GM12872 (cell line): ENCODE data around the gene ALG14.

Experiments
- TF ChIP-seq, protein P1 (sequence below): IDR thresholded peaks from 3 replicates; pipeline ENCODE4 v1.5.1; 2011; ENCODE audit warnings: low read depth, mild to moderate bottlenecking, low read length, moderate library complexity; ENCODE audit not compliant: insufficient read depth

The ALG14 gene

DNA sequence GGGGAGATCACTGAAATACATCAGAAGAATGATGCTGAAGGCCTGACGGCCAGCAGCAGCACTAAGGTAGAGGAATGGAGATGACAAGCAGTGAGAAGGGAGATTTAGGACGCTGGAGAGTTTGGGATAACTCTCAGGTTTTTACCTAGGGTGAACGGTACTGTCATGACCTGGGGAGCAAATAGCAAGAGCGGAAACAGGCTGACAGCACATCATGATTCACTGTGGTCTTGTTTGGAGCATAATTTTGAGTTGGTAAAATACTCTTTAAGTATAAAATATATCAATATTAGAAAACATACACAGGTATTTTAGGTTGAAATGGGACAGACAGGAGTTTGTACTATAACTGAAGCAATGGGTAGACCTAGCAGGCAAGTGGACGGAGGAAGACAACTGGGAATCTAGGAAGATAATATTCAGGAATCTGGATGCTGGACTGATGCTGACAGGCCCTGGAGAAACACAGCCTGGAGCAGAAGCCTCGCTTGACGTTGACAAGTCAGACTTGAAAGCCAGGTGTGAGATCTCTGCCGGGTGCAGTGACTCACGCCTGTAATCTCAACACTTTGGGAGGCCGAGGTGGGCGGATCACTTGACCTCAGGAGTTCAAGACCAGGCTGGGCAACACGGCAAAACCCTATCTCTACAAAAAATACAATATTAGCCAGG lies 33.3 kb downstream of the ALG14 start:
- TF ChIP-seq, protein P1, sequence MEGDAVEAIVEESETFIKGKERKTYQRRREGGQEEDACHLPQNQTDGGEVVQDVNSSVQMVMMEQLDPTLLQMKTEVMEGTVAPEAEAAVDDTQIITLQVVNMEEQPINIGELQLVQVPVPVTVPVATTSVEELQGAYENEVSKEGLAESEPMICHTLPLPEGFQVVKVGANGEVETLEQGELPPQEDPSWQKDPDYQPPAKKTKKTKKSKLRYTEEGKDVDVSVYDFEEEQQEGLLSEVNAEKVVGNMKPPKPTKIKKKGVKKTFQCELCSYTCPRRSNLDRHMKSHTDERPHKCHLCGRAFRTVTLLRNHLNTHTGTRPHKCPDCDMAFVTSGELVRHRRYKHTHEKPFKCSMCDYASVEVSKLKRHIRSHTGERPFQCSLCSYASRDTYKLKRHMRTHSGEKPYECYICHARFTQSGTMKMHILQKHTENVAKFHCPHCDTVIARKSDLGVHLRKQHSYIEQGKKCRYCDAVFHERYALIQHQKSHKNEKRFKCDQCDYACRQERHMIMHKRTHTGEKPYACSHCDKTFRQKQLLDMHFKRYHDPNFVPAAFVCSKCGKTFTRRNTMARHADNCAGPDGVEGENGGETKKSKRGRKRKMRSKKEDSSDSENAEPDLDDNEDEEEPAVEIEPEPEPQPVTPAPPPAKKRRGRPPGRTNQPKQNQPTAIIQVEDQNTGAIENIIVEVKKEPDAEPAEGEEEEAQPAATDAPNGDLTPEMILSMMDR, result no peak

GRCh38 chr1:95035536-95035935 lies 37.2 kb downstream of the ALG14 start:
- TF ChIP-seq, protein P1, result no peak

- TF ChIP-seq, protein P1, result no peak
Observed at GRCh38 chr1:95034506-95034905, 38.2 kb downstream of the ALG14 start.

- TF ChIP-seq, protein P1, result no peak
Observed at GRCh38 chr1:95033843-95034242, 38.9 kb downstream of the ALG14 start.

DNA sequence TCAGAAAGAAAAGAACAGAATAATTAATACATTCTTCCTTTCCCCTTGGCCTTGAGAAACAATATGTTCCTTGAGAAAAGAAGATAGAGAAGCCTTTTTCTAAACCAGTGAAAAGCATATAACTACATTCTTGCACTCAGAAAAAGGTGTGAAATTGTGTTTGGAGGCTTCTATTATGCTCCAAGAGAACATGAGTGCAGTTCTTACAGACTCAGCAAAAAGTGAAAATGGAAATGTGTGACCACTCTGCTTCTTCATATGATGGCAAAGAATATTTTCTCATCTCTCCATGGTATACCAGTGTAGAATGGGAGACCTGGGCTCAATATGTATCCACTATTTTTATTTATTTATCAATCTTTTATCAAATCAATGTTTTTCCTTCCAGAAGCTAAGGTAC lies 43.2 kb downstream of the ALG14 start:
- TF ChIP-seq, protein P1, result no peak

DNA sequence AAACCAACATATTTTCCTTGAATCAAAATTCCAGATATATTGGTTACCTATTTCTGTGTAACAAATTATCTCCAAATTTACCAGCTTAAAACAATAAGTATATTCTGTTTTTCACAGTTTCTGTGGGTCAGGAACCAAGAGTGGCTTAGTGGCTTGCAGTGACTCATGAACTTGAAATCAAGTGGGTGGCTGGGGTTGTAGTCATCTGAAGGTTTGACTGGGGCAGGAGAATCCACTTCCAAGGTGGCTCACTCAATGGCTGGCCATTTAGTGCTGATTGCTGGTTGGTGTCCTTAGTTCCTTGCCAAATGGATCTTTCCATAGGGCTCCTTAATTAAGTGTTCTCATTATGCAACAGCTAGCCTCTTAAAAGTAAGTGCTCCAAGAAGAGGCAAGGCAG lies 43.8 kb downstream of the ALG14 start:
- TF ChIP-seq, protein P1, result no peak

GRCh38 chr1:95027046-95027445 lies 45.7 kb downstream of the ALG14 start:
- TF ChIP-seq, protein P1, result no peak
